Dedifferentiated amniotic fluid mesenchymal stem cell (primary cell): ENCODE results near the gene ZNF462.
A peak's percentile ranks its signal among the peaks of the same experiment; 100 is the strongest.
"Not testable (repeated sequence)": the region's sequence is repeated elsewhere in the genome, so short reads cannot be mapped to it uniquely, and the experiment has no call there.

Source experiments
- DNase-seq: peaks from one replicate; pipeline ENCODE4 v3.0.0-alpha.2; 2016; ENCODE audit errors: extremely low spot score

Gene ZNF462

DNA sequence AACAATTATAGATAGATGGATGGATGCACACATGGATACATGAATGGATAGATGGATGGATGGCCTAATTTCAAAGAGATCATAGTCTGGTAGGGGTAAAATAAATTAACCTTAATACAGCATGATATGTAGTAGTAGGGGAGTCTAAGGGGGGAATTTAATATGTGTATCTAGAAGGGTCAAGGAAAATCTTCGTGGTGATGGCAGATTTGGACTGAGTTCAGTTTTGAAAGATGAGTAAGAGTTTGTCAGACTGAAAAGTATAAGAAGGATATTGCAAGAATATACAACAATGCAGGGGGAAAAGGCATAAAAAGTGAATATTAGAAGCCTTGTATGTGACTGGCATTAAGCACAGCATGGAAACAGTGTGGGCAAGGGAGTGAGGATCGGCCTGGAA is 98.7 kb downstream of the ZNF462 start:
- no peak for DNase-seq

GRCh38 chr9:106962122-106962521 is 99.2 kb downstream of the ZNF462 start:
- peak; percentile 29 for DNase-seq

DNA sequence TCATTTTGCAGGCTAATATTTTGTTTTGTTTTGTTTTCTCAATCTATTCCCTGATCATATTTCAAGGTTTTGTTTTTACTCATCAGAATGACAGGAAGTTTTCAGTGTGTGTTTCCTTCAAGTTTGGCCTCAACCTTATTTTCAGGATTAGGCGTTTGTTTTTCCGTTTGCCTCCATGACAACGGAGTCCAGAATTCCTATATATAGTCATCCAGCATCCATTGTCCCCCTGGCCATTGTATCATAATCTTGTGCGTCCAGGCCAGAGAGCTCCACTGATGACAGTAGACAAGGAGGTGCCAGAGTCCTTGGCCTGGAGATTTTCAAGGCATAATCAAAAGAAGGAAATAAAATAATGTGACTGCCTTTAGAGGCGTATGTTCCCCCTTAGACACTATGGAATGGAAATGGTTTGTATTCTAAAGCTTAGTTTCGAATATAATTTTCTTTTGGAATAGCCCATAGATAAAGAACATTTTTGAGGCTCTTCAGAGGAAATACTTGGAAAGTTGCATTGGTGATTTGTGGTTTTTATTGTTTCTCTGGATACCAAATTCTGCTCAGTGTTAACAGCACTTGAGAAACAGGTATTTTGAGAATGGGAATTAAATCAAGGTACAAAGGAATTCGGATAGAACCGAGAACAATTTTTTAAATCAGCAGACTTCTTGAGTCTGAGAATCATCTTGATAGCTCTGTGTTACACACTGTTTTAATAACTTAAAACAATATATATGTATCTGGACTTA is 99.8 kb downstream of the ZNF462 start:
- peak; percentile 37 for DNase-seq

GRCh38 chr9:106963684-106964083 is 100.7 kb downstream of the ZNF462 start:
- no peak for DNase-seq

DNA sequence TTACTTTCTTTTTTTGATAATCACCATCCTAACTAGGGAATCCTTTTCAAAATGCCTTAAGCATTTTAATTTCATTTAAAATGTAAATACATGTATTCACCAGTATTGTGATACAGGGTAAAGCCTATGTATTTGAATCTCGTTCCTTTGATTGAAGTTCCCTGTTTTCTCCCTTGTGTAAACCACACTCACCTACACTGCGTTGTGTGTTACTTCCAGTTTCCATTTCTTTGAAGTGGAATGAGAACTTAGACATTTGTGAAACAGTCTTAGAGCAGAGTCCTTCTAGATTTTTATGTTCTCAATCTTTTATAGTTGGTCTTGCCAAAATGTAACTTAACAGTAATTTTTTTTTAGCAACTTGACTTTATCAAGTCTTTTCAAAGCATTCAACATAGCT is 101.4 kb downstream of the ZNF462 start:
- no peak for DNase-seq

DNA sequence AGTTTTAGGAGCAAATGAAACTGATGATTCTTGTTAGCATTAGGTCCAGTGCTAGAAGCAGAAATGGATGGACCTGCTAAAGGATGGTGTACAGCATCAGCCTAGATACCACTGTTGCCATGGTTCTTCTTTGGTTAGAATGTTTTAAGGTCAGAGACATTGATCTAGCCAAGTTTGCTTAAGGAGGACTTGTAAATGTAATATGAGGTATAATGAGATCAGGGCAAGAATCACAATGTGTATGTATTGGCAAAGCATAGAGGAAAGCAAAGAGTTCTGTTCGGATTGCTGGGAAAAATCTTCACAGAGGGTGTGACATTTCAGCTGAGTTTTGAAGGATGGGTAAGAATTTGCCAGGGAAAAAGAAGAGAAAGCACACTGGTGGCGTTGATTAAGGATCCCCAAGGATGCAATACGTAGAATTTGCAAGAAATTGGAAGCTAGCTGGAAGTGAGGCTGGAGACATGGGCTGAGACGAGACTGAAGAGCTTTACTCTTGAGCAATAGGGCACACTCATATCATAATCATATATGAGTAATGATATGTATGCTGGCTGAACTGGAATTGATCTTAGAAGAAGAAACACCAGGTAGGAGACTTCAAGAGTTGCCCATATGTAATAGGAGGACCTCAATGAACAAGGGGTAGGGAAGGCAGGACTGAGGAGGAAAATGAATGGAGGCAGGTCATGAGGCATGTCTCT is 102.0 kb downstream of the ZNF462 start:
- DNase-seq: no peak

DNA sequence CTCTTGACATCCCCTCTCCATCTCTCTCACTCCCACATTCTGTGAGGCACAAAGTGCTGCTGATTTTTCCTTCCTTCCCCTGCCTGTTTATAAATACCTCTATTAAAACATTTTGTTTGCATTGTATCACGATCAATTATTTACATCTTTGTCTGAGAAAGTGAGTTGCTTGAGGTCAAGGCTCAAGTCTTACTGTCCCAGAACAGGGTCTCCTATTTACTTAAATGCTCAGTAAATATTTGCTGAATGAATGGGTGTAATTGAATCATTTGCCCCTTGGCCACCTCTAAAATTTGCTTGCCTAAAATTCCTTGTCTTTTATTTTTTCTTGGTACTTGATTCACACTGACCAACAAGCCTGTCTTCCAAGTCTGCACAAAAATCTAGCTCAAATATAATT is 103.5 kb downstream of the ZNF462 start:
- DNase-seq: no peak

DNA sequence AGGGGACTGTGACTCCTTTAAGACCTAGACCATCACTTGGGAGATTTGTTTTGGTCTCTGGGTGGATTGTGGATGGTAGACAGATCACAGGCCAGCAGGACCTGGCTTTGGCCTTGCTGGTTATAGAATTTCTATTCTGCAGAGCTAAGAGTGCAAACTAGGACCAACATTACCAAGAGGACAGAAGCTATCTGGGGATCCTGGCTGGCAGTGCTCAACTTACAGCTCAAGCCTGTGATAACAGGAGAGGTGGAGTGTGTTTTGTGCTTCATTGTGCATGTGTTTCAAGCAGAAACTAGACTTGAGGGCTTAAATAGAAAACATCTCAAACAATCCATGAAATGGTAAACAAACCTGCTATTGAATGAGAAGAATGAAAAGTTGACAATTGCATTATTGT is 106.7 kb downstream of the ZNF462 start:
- no peak for DNase-seq

GRCh38 chr9:106970219-106970975 is 107.4 kb downstream of the ZNF462 start:
- DNase-seq: no peak

- no peak for DNase-seq
These were observed 108.1 kb downstream of the ZNF462 start for GRCh38 chr9:106970976-106971457.

GRCh38 chr9:106972082-106972481 is 109.1 kb downstream of the ZNF462 start:
- no peak for DNase-seq

- DNase-seq: no peak
These were observed 111.4 kb downstream of the ZNF462 start for GRCh38 chr9:106974341-106974740.

DNA sequence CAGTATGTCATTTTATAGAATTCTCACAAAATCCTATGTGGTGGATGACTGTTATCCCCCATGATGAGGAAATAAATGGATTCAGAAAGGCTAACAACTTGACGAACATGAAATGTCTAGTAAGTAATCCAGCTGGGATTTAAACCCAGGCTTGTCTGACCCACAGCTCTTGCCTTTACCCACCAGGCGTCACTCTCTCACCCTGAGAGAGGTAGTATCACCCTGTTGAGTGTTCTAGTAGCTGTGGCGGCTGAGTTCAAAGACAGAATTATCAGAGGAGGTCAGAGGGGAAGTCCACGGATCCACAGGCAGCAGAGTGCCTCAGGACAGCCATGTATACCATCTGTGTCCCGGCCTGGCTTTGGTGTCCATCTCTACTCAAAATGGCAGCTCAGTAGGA is 113.8 kb downstream of the ZNF462 start:
- DNase-seq: no peak

GRCh38 chr9:106980551-106981101 is 117.7 kb downstream of the ZNF462 start:
- no peak for DNase-seq

GRCh38 chr9:106981396-106982287 is 118.7 kb downstream of the ZNF462 start:
- no peak for DNase-seq

DNA sequence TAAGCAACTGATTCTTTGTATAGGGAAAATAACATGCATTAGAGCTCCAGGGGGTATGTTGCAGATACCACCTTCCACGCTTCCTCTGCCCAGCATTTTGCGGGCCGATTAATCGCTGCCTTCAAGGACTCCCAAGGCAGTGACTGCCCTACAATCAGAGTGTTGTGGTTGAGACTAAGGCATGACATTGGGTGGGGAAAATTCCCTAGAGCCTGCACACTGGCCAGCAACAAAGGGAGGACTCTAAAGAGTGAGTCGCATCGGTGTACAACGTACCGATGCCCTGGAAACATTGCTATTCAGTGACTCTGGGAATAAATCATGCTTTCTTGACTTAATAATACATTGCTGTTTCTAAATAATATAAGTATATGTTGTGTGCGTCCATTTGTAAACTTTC is 119.7 kb downstream of the ZNF462 start:
- DNase-seq: no peak

- DNase-seq: no peak
These were observed 120.4 kb downstream of the ZNF462 start for GRCh38 chr9:106983346-106983745.

DNA sequence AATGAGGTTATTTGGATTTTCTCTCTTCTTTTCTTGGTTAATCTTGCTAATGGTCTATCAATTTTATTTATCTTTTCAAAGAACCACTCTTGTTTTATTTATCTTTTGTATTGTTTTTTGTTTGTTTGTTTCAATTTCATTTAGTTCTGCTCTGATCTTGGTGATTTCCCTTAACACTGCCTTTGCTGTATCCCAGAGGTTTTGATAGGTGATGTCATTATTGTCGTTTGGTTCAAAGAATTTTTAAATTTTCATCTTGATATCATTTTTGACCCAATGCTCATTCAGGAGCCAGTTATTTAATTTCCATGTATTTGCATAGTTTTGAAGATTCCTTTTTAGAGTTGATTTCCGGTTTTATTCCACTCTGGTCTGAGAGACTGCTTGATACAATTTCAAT is 126.9 kb downstream of the ZNF462 start:
- not testable (repeated sequence) for DNase-seq

- no peak for DNase-seq
These were observed 129.2 kb downstream of the ZNF462 start for GRCh38 chr9:106992186-106992585.

GRCh38 chr9:106993603-106994002 is 130.6 kb downstream of the ZNF462 start:
- no peak for DNase-seq

DNA sequence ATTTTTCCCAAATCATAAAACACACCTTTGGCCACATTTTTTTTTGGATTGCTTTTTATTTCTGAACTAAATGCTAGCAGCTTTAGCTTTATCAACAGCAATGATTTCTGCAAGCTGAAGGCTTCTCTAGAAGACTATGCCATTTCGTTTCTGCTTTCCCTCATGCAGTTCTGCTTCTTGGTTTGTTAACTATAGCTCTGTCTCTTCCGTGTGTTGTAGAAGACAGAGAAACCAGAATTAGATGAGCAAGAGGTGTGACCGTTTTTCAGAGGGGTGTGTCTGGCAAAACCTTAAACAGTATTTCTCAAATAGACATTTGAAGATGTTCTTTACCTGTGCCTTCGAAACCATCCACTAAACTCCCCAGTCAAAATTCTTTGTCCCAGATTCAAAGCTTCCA is 131.5 kb downstream of the ZNF462 start:
- no peak for DNase-seq
